GM12878 (cell line): ENCODE results near the gene HSF2BP.
A peak's percentile ranks its signal among the peaks of the same experiment; 100 is the strongest.

Source experiments
- CREM ChIP-seq: IDR thresholded peaks from 2 replicates; pipeline ENCODE4 v1.6.1; 2014; ENCODE audit warnings: antibody characterized with exemption, low read depth
- CTCF ChIP-seq, 3 experiments: IDR thresholded peaks in 2 of 3; conservative IDR thresholded peaks in 1 of 3; 2 replicates each; pipeline ENCODE4 v1.5.1; 2011; ENCODE audit warnings: low read depth in 3 of 3, low read length in 3 of 3, mild to moderate bottlenecking in 3 of 3, control low read depth in 2 of 3, moderate library complexity in 2 of 3, inconsistent platforms in 1 of 3, mixed read lengths in 1 of 3; ENCODE audit not compliant: control insufficient read depth in 2 of 3, insufficient read depth in 1 of 3; ENCODE audit errors: extremely low read depth in 1 of 3
- ETV6 ChIP-seq, 2 experiments: fragments of 450-650 bp in 1 of 2; IDR thresholded peaks in 1 of 2; conservative IDR thresholded peaks in 1 of 2; 2 replicates each; pipeline ENCODE4 v1.6.1; 2014; ENCODE audit warnings: antibody characterized with exemption in 1 of 2, borderline replicate concordance in 1 of 2, low read depth in 1 of 2, mild to moderate bottlenecking in 1 of 2, moderate library complexity in 1 of 2
- EZH2 ChIP-seq: IDR thresholded peaks from 2 replicates; pipeline ENCODE4 v1.6.1; 2012; ENCODE audit warnings: low read depth, mild to moderate bottlenecking, control low read depth, inconsistent platforms, low read length, borderline replicate concordance; ENCODE audit not compliant: control insufficient read depth
- POLR2AphosphoS5 ChIP-seq: IDR thresholded peaks from 2 replicates; pipeline ENCODE4 v1.6.1; 2011; ENCODE audit warnings: mild to moderate bottlenecking, low read length, inconsistent platforms
- STAT1 ChIP-seq: fragments of 450-650 bp; conservative IDR thresholded peaks from 2 replicates; pipeline ENCODE4 v1.6.1; 2014; ENCODE audit warnings: antibody characterized with exemption, mild to moderate bottlenecking
- TBL1XR1 ChIP-seq: IDR thresholded peaks from 2 replicates; pipeline ENCODE4 v1.6.1; 2012; ENCODE audit warnings: low read depth, low read length, improper control_type of control experiment
- TF ChIP-seq, protein P1 (sequence below): IDR thresholded peaks from 2 replicates; pipeline ENCODE4 v1.6.1; 2011; ENCODE audit warnings: low read depth, low read length, improper control_type of control experiment, borderline replicate concordance

- TF ChIP-seq CTCF (IDR thresholded peaks at IDR 0.05 in 2 of 3, conservative IDR thresholded peaks at IDR 0.05 in 1 of 3; ENCODE audit: control insufficient read depth in 2 of 3, extremely low read depth in 1 of 3, insufficient read depth in 1 of 3, low read depth in 3 of 3, low read length in 3 of 3), result peak; percentile 43 to 69 (median 52); a peak in 5 of 6 replicates
- no peak for TF ChIP-seq TBL1XR1
- no peak for TF ChIP-seq STAT1
- no peak for TF ChIP-seq POLR2AphosphoS5
- TF ChIP-seq, protein P1, sequence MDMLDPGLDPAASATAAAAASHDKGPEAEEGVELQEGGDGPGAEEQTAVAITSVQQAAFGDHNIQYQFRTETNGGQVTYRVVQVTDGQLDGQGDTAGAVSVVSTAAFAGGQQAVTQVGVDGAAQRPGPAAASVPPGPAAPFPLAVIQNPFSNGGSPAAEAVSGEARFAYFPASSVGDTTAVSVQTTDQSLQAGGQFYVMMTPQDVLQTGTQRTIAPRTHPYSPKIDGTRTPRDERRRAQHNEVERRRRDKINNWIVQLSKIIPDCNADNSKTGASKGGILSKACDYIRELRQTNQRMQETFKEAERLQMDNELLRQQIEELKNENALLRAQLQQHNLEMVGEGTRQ, result no peak
- no peak for TF ChIP-seq EZH2
- TF ChIP-seq CREM, result no peak
- TF ChIP-seq ETV6 (conservative IDR thresholded peaks at IDR 0.05 in 1 of 2, IDR thresholded peaks at IDR 0.05 in 1 of 2; ENCODE audit: borderline replicate concordance in 1 of 2, low read depth in 1 of 2), result no peak
Measured at GRCh38 chr21:43645136-43645891, 14.0 kb downstream of the HSF2BP start.
